ENCODE data around the gene MLLT1. TPM values are rescaled to one million over a fixed set of nuclear protein-coding genes. Genes with fewer than 3 reads are reported as not detected.

Gene MLLT1
- total and polyA plus RNA-seq, 10 of the 15 experiments (the other 5 are each of a cell fraction or from before 2014, with no cell fraction given) = 0.16 to 61.1 (median 8.5) TPM

GRCh38 chr19:6272411-6272791 is 7.4 kb downstream of the MLLT1 start:
- Histone ChIP-seq H3K4me3 (no peak overlapping the region), H3K36me3 (ENCODE audit: control insufficient read depth in 2 of 2, insufficient read depth in 2 of 2, low read length in 1 of 2) (peaks cover 3 to 8% of the 10 kb centered on the region in 2 experiments; a peak in 3 of 4 replicates), H3K9ac (ENCODE audit: control insufficient read depth, insufficient read depth, low read length) (no peak overlapping the region), H3K4me2 (ENCODE audit: control insufficient read depth, insufficient read depth) (no peak overlapping the region), H3K79me2 (ENCODE audit: control insufficient read depth, insufficient read depth, low read length) (peaks cover 39% of the 10 kb centered on the region), H3K9me3 (replicated peaks; ENCODE audit: control insufficient read depth, insufficient read depth, low read length) (no peaks in the 10 kb centered on the region), H3K4me1 (ENCODE audit: control insufficient read depth, insufficient read depth, low read length) (no peaks in the 10 kb centered on the region), H3K27ac (ENCODE audit: control insufficient read depth, insufficient read depth) (no peak overlapping the region), H4K20me1 (ENCODE audit: control insufficient read depth, insufficient read depth) (peaks cover 4% of the 10 kb centered on the region; the same call in 1 of the 2 replicates), H2AFZ (ENCODE audit: control insufficient read depth, low read depth, low read length) (no peak overlapping the region), H3K27me3 (replicated peaks in 1 of 2; ENCODE audit: control insufficient read depth in 2 of 2, insufficient read depth in 2 of 2, low read length in 1 of 2) (no peaks in the 10 kb centered on the region)
- TF ChIP-seq ESRRA (IDR thresholded peaks at IDR 0.05; ENCODE audit: low read length) (no peak), RELA (IDR thresholded peaks at IDR 0.05; ENCODE audit: borderline replicate concordance, partially characterized antibody) (no peak), ZZZ3 (IDR thresholded peaks at IDR 0.05; ENCODE audit: control insufficient read depth, insufficient read length, low read depth) (no peak)
- BruUV-seq (replicated peaks) = no TSS peak
- FAIRE-seq (no peak), ATAC-seq (no peak), DNase-seq (ENCODE audit: low read depth, low spot score) (no peak)
- in situ Hi-C loops (cut with MboI) (no loop called here), intact Hi-C loops (cut with micrococcal nuclease; ENCODE audit: unreplicated experiment) (no loop called here)
- WGBS (ENCODE audit: insufficient coverage, insufficient replicate concordance, low lambda C conversion rate, missing lambda C conversion rate) = 95% methylated on average over 11 of the region's 11 CpGs
- POLR2A ChIA-PET = interaction anchor here (0.6 kb wide), 1 partner anchor 142 kb away, joined by 7 read pairs; no protein-coding TSS in a partner anchor
- SMC1A ChIA-PET (ENCODE audit: uncharacterized antibody, unreplicated experiment) = no interaction called here
- CTCF ChIA-PET = no interaction called here
- RAD21 ChIA-PET (ENCODE audit: unreplicated experiment) = no interaction called here

- no peak overlapping the region for H3K4me3 ChIP-seq
- peaks cover 4% of the 10 kb centered on the region; the same call in 1 of the 2 replicates for H4K20me1 ChIP-seq (ENCODE audit: control insufficient read depth, insufficient read depth)
- WGBS (ENCODE audit: insufficient coverage, insufficient replicate concordance, low lambda C conversion rate, missing lambda C conversion rate) = 99% methylated on average over 33 of the region's 35 CpGs
- in situ Hi-C loops (cut with MboI) (no loop called here), intact Hi-C loops (cut with micrococcal nuclease; ENCODE audit: unreplicated experiment) (no loop called here)
- no peaks in the 10 kb centered on the region for H3K27me3 ChIP-seq (replicated peaks in 1 of 2; ENCODE audit: control insufficient read depth in 2 of 2, insufficient read depth in 2 of 2, low read length in 1 of 2)
- no peak overlapping the region for H3K27ac ChIP-seq (ENCODE audit: control insufficient read depth, insufficient read depth)
- no peak overlapping the region for H3K9ac ChIP-seq (ENCODE audit: control insufficient read depth, insufficient read depth, low read length)
- H3K9me3 ChIP-seq (replicated peaks; ENCODE audit: control insufficient read depth, insufficient read depth, low read length) = no peaks in the 10 kb centered on the region
- FAIRE-seq (no peak), ATAC-seq (no peak), DNase-seq (ENCODE audit: low read depth, low spot score) (no peak)
- SMC1A ChIA-PET (ENCODE audit: uncharacterized antibody, unreplicated experiment) = no interaction called here
- no peak overlapping the region for H3K4me2 ChIP-seq (ENCODE audit: control insufficient read depth, insufficient read depth)
- H3K79me2 ChIP-seq (ENCODE audit: control insufficient read depth, insufficient read depth, low read length) = peaks cover 35% of the 10 kb centered on the region
- H3K4me1 ChIP-seq (ENCODE audit: control insufficient read depth, insufficient read depth, low read length) = no peaks in the 10 kb centered on the region
- POLR2A ChIA-PET = interaction anchor here (0.6 kb wide), 1 partner anchor 142 kb away, joined by 7 read pairs; no protein-coding TSS in a partner anchor
- no peak overlapping the region for H2AFZ ChIP-seq (ENCODE audit: control insufficient read depth, low read depth, low read length)
- CTCF ChIA-PET = interaction anchor here (1.3 kb wide), 1 partner anchor 23 kb away, joined by 5 read pairs; no protein-coding TSS in a partner anchor
- RAD21 ChIA-PET (ENCODE audit: unreplicated experiment) = no interaction called here
- no TSS peak for BruUV-seq (replicated peaks)
- peaks cover 5 to 8% of the 10 kb centered on the region in 2 experiments; a peak in 3 of 4 replicates for H3K36me3 ChIP-seq (ENCODE audit: control insufficient read depth in 2 of 2, insufficient read depth in 2 of 2, low read length in 1 of 2)
- no peak for TF ChIP-seq ZNF687 (IDR thresholded peaks at IDR 0.05)
- TF ChIP-seq, protein P1, sequence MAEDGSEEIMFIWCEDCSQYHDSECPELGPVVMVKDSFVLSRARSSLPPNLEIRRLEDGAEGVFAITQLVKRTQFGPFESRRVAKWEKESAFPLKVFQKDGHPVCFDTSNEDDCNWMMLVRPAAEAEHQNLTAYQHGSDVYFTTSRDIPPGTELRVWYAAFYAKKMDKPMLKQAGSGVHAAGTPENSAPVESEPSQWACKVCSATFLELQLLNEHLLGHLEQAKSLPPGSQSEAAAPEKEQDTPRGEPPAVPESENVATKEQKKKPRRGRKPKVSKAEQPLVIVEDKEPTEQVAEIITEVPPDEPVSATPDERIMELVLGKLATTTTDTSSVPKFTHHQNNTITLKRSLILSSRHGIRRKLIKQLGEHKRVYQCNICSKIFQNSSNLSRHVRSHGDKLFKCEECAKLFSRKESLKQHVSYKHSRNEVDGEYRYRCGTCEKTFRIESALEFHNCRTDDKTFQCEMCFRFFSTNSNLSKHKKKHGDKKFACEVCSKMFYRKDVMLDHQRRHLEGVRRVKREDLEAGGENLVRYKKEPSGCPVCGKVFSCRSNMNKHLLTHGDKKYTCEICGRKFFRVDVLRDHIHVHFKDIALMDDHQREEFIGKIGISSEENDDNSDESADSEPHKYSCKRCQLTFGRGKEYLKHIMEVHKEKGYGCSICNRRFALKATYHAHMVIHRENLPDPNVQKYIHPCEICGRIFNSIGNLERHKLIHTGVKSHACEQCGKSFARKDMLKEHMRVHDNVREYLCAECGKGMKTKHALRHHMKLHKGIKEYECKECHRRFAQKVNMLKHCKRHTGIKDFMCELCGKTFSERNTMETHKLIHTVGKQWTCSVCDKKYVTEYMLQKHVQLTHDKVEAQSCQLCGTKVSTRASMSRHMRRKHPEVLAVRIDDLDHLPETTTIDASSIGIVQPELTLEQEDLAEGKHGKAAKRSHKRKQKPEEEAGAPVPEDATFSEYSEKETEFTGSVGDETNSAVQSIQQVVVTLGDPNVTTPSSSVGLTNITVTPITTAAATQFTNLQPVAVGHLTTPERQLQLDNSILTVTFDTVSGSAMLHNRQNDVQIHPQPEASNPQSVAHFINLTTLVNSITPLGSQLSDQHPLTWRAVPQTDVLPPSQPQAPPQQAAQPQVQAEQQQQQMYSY (CRISPR knock-in tag; IDR thresholded peaks at IDR 0.05) = no peak
- no peak for TF ChIP-seq NR2C1 (IDR thresholded peaks at IDR 0.05)
- TF ChIP-seq PAX8 (IDR thresholded peaks at IDR 0.05) = no peak
- TF ChIP-seq CHD1 (IDR thresholded peaks at IDR 0.05; ENCODE audit: low read depth, low read length) = no peak
- no peak for TF ChIP-seq EGR1 (IDR thresholded peaks at IDR 0.05; ENCODE audit: borderline replicate concordance in 1 of 2, low read depth in 2 of 2, low read length in 2 of 2)
Observed at GRCh38 chr19:6271721-6272410, 7.9 kb downstream of the MLLT1 start.
